Lung (tissue), 12 donors: ENCODE results near the gene OR4D6. TPM values are rescaled to one million over a fixed set of nuclear protein-coding genes. Genes with fewer than 3 reads are reported as not detected.
"Not testable (repeated sequence)": the region's sequence is repeated elsewhere in the genome, so short reads cannot be mapped to it uniquely, and the experiment has no call there.

Experiments used
- ATAC-seq: fragments of 200-7000 bp; cut with Tn5 transposase; one replicate; pipeline ENCODE4 v1.9.1; 2020; ENCODE audit warnings: moderate number of reproducible peaks; ENCODE audit not compliant: insufficient read depth, low FRiP score
- DNase-seq, 3 donors: peaks; one replicate each; pipeline ENCODE4 v3.0.0-alpha.2; 2013 to 2017
- H3K27ac ChIP-seq, 2 donors: one replicate each; pipeline ENCODE4 v1.5.1; 2013; ENCODE audit warnings: mild to moderate bottlenecking in 2 of 2, moderate library complexity in 2 of 2, control low read depth in 1 of 2, inconsistent platforms in 1 of 2, low read depth in 1 of 2, low read length in 1 of 2
- H3K27me3 ChIP-seq, 3 donors: one replicate each; pipeline ENCODE4 v1.5.1; 2013; ENCODE audit warnings: low read length in 2 of 3; ENCODE audit not compliant: control insufficient read depth in 3 of 3, insufficient read depth in 3 of 3
- H3K36me3 ChIP-seq, 4 donors: one replicate each; pipeline ENCODE4 v1.5.1; 2013; ENCODE audit warnings: low read length in 4 of 4, mild to moderate bottlenecking in 1 of 4, moderate library complexity in 1 of 4; ENCODE audit not compliant: control insufficient read depth in 4 of 4, insufficient read depth in 4 of 4
- H3K4me1 ChIP-seq, 5 donors: one replicate each; pipeline ENCODE4 v1.5.1; 2013; ENCODE audit warnings: low read length in 5 of 5, mild to moderate bottlenecking in 2 of 5, moderate library complexity in 1 of 5; ENCODE audit not compliant: control insufficient read depth in 5 of 5, insufficient read depth in 5 of 5
- H3K4me3 ChIP-seq: one replicate; pipeline ENCODE4 v1.5.1; 2013; ENCODE audit warnings: mild to moderate bottlenecking, control low read depth, moderate library complexity
- H3K9ac ChIP-seq, 2 donors: one replicate each; pipeline ENCODE4 v1.5.1; 2013; ENCODE audit warnings: low read length in 2 of 2, control low read depth in 1 of 2; ENCODE audit not compliant: insufficient read depth in 1 of 2
- H3K9me3 ChIP-seq, 4 donors: one replicate each; pipeline ENCODE4 v1.5.1; 2013; ENCODE audit warnings: low read length in 3 of 4, mild to moderate bottlenecking in 1 of 4, moderate library complexity in 1 of 4; ENCODE audit not compliant: control insufficient read depth in 4 of 4, insufficient read depth in 3 of 4
- CTCF ChIP-seq: IDR thresholded peaks from 2 replicates; pipeline ENCODE4 v1.5.1; 2012; ENCODE audit warnings: mild to moderate bottlenecking; ENCODE audit errors: control extremely low read depth, extremely low read depth
- WGBS, 2 donors: extraction: QIAGEN DNeasy Blood & Tissue Kit; methylation state at CpG; one replicate each; pipeline ENCODE4 v1.1.7; 2013; 5-methylcytosine and 5-hydroxymethylcytosine counted together
- polyA plus RNA-seq, 2 donors: library from polyadenylated mRNA; stranded (reverse); fragments of 200-250 nt; gene quantifications; one replicate each; pipeline ENCODE4 v1.2.1, GENCODE V29; 2013
- total RNA-seq, 2 donors: library from RNA; depleted of rRNA in 1 of 2; stranded (reverse); fragments of >200 nt in 1 of 2; gene quantifications; one replicate each; pipeline ENCODE4 v1.2.1, GENCODE V29; 2014 to 2021
- donor health status: control.
- donor health status: control.
- donor health status: Bipolar disorder and iron deficiency.
- donor health status: healthy.
- donor health status: DM: yes; HTN: yes; CAD: no.

OR4D6 gene
- total and polyA plus RNA-seq, 4 donors = not detected

DNA sequence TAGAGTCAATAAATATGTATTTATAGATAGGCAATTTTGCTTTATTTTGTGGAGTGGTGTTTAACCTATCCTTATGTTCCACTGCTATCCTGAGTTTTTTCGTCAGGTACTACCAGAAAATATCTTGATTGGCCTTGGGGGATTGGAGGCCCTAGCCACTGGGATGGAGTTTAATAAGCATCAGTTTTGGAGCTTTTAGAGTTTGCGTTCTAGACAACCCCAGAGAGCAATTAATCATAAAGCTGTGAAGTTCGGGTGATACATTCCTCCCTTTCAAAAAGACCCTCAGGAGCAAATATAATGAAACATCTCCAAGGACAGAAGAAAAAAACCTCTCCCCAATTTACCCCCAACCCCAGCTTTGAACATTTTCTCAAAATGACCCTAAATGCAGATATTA, 20.6 kb upstream of the OR4D6 start, which contains the start of gene OR5A1:
Gene OR5A1, plus strand, starts transcription at position 301 of the 400 bp plus-strand sequence. CDS start 6,700 bp downstream, outside the sequence.
- DNase-seq (no peak), ATAC-seq (no peak)
- Histone ChIP-seq H3K36me3 (no peaks in the 10 kb centered on the region), H3K27ac (no peak within 1 kb of the TSS), H3K9ac (no peak within 1 kb of the TSS), H3K9me3 (no peaks in the 10 kb centered on the region), H3K4me3 (no peak within 1 kb of the TSS), H3K27me3 (no peaks in the 10 kb centered on the region), H3K4me1 (no peaks in the 10 kb centered on the region)
- TF ChIP-seq CTCF = no peak
- 69 to 78% methylated on average over 3 of the region's 3 CpGs for WGBS, 2 donors

- Histone ChIP-seq H3K27ac (no peak overlapping the region), H3K9ac (no peak overlapping the region), H3K4me3 (no peak overlapping the region), H3K36me3 (no peaks in the 10 kb centered on the region), H3K27me3 (no peaks in the 10 kb centered on the region), H3K9me3 (no peaks in the 10 kb centered on the region), H3K4me1 (no peaks in the 10 kb centered on the region)
- 89 to 90% methylated on average over 7 of the region's 7 CpGs for WGBS, 2 donors
- TF ChIP-seq CTCF = no peak
- no peak for ATAC-seq
- no peak for DNase-seq
Measured at GRCh38 chr11:59437770-59438169, 19.0 kb upstream of the OR4D6 start.

- H3K9me3 ChIP-seq, ATAC-seq, H3K4me1 ChIP-seq, H3K9ac ChIP-seq, DNase-seq, H3K27me3 ChIP-seq, H3K4me3 ChIP-seq, H3K27ac ChIP-seq, H3K36me3 ChIP-seq: not testable (repeated sequence)
- 85 to 87% methylated on average over 1 of the region's 1 CpG for WGBS, 2 donors
Measured at GRCh38 chr11:59445624-59446023, 11.1 kb upstream of the OR4D6 start.

- Histone ChIP-seq H3K4me3 (no peak overlapping the region), H3K9me3 (peaks cover 0 to 3% (median 0%) of the 10 kb centered on the region in 4 donors), H3K27ac (no peak overlapping the region), H3K9ac (no peak overlapping the region), H3K27me3 (no peaks in the 10 kb centered on the region), H3K4me1 (no peaks in the 10 kb centered on the region), H3K36me3 (no peaks in the 10 kb centered on the region)
- no peak for TF ChIP-seq CTCF
- no peak for DNase-seq
- 84 to 94% methylated on average over 2 of the region's 2 CpGs for WGBS, 2 donors
- no peak for ATAC-seq
Measured at GRCh38 chr11:59448484-59448883, 8.3 kb upstream of the OR4D6 start.
